Parathyroid adenoma (tissue), 2 donors: ENCODE data around the gene ACTL8.

ENCODE experiments used
- H2AFZ ChIP-seq: fragments of 300-600 bp; sonication (generic); one replicate; pipeline ENCODE4 v1.7.0; 2017; ENCODE audit warnings: antibody characterized with exemption, mild to moderate bottlenecking
- H3K27ac ChIP-seq: fragments of 300-600 bp; sonication (generic); one replicate; pipeline ENCODE4 v1.7.0; 2017
- H3K27me3 ChIP-seq: fragments of 300-600 bp; sonication (generic); one replicate; pipeline ENCODE4 v1.7.0; 2017; ENCODE audit warnings: low read length; ENCODE audit not compliant: control insufficient read depth, insufficient read depth
- H3K36me3 ChIP-seq: fragments of 300-600 bp; sonication (generic); one replicate; pipeline ENCODE4 v1.7.0; 2017; ENCODE audit warnings: low read length; ENCODE audit not compliant: control insufficient read depth, insufficient read depth
- H3K4me1 ChIP-seq: fragments of 300-600 bp; sonication (generic); one replicate; pipeline ENCODE4 v1.7.0; 2017; ENCODE audit warnings: control low read depth
- H3K4me2 ChIP-seq: fragments of 300-600 bp; sonication (generic); one replicate; pipeline ENCODE4 v1.7.0; 2017; ENCODE audit warnings: low read length
- H3K4me3 ChIP-seq: fragments of 300-600 bp; sonication (generic); one replicate; pipeline ENCODE4 v1.7.0; 2017; ENCODE audit warnings: low read depth, low read length
- H3K79me2 ChIP-seq: fragments of 300-600 bp; sonication (generic); one replicate; pipeline ENCODE4 v1.7.0; 2017; ENCODE audit warnings: control low read depth
- H3K9ac ChIP-seq: fragments of 300-600 bp; sonication (generic); one replicate; pipeline ENCODE4 v1.7.0; 2017; ENCODE audit warnings: mild to moderate bottlenecking
- H3K9me3 ChIP-seq: fragments of 300-600 bp; sonication (generic); one replicate; pipeline ENCODE4 v1.7.0; 2017; ENCODE audit warnings: low read length; ENCODE audit not compliant: control insufficient read depth
- CTCF ChIP-seq: fragments of 300-600 bp; sonication (generic); IDR thresholded peaks from one replicate; pipeline ENCODE4 v1.7.0; 2017; ENCODE audit warnings: antibody characterized with exemption, mild to moderate bottlenecking
- donor health status: primary hyperparathyroidism.

The ACTL8 gene

GRCh38 chr1:17746920-17747319 is 8.2 kb upstream of the ACTL8 start:
- H3K4me3 ChIP-seq: no peak overlapping the region
- H3K4me1 ChIP-seq: no peaks in the 10 kb centered on the region
- H3K27me3 ChIP-seq: no peaks in the 10 kb centered on the region
- H3K36me3 ChIP-seq: no peaks in the 10 kb centered on the region
- TF ChIP-seq CTCF: no peak
- no peak overlapping the region for H3K4me2 ChIP-seq
- no peaks in the 10 kb centered on the region for H3K9me3 ChIP-seq
- no peak overlapping the region for H2AFZ ChIP-seq
- H3K79me2 ChIP-seq: no peaks in the 10 kb centered on the region
- H3K9ac ChIP-seq: no peak overlapping the region
- H3K27ac ChIP-seq: no peak overlapping the region

GRCh38 chr1:17750333-17750732 is 4.8 kb upstream of the ACTL8 start:
- no peak overlapping the region for H3K4me3 ChIP-seq
- no peak overlapping the region for H3K9ac ChIP-seq
- H3K36me3 ChIP-seq: no peaks in the 10 kb centered on the region
- H3K9me3 ChIP-seq: no peaks in the 10 kb centered on the region
- H3K4me2 ChIP-seq: no peak overlapping the region
- H3K27ac ChIP-seq: no peak overlapping the region
- no peaks in the 10 kb centered on the region for H3K4me1 ChIP-seq
- no peak overlapping the region for H2AFZ ChIP-seq
- H3K27me3 ChIP-seq: no peaks in the 10 kb centered on the region
- H3K79me2 ChIP-seq: no peaks in the 10 kb centered on the region
- no peak for TF ChIP-seq CTCF

- H3K4me3 ChIP-seq: no peak overlapping the region
- no peaks in the 10 kb centered on the region for H3K36me3 ChIP-seq
- no peak for TF ChIP-seq CTCF
- H2AFZ ChIP-seq: no peak overlapping the region
- H3K27me3 ChIP-seq: no peaks in the 10 kb centered on the region
- H3K4me2 ChIP-seq: no peak overlapping the region
- H3K9ac ChIP-seq: no peak overlapping the region
- no peaks in the 10 kb centered on the region for H3K79me2 ChIP-seq
- H3K4me1 ChIP-seq: no peaks in the 10 kb centered on the region
- no peak overlapping the region for H3K27ac ChIP-seq
- H3K9me3 ChIP-seq: no peaks in the 10 kb centered on the region
These were observed 2.8 kb upstream of the ACTL8 start for GRCh38 chr1:17752356-17752755.

- H2AFZ ChIP-seq: no peak overlapping the region
- peaks cover 2% of the 10 kb centered on the region for H3K9me3 ChIP-seq
- no peaks in the 10 kb centered on the region for H3K27me3 ChIP-seq
- H3K4me1 ChIP-seq: no peaks in the 10 kb centered on the region
- H3K27ac ChIP-seq: no peak overlapping the region
- no peak overlapping the region for H3K4me3 ChIP-seq
- no peak for TF ChIP-seq CTCF
- H3K4me2 ChIP-seq: no peak overlapping the region
- H3K79me2 ChIP-seq: no peaks in the 10 kb centered on the region
- H3K36me3 ChIP-seq: no peaks in the 10 kb centered on the region
- H3K9ac ChIP-seq: no peak overlapping the region
These were observed 2.3 kb downstream of the ACTL8 start for GRCh38 chr1:17757426-17757825.

- H2AFZ ChIP-seq: no peak overlapping the region
- no peak overlapping the region for H3K9ac ChIP-seq
- no peak for TF ChIP-seq CTCF
- H3K9me3 ChIP-seq: peaks cover 2% of the 10 kb centered on the region
- no peaks in the 10 kb centered on the region for H3K4me1 ChIP-seq
- no peak overlapping the region for H3K27ac ChIP-seq
- no peaks in the 10 kb centered on the region for H3K79me2 ChIP-seq
- H3K27me3 ChIP-seq: no peaks in the 10 kb centered on the region
- no peaks in the 10 kb centered on the region for H3K36me3 ChIP-seq
- no peak overlapping the region for H3K4me3 ChIP-seq
- H3K4me2 ChIP-seq: no peak overlapping the region
These were observed 4.0 kb downstream of the ACTL8 start for GRCh38 chr1:17759114-17759513.
